Tibial nerve (tissue), 3 donors: Measurements from ENCODE around the gene GABPB1.
"Not testable (repeated sequence)": the region's sequence is repeated elsewhere in the genome, so short reads cannot be mapped to it uniquely, and the experiment has no call there.

ENCODE experiments used
- CTCF ChIP-seq, 5 experiments: fragments of 200-600 bp in 3 of 5; fragments of 450-650 bp in 2 of 5; sonication (generic) in 3 of 5; IDR thresholded peaks; one replicate each; pipeline ENCODE4 v1.5.1; 2016 to 2019; ENCODE audit warnings: antibody characterized with exemption in 5 of 5, mild to moderate bottlenecking in 3 of 5, moderate library complexity in 2 of 5
- POLR2A ChIP-seq, 2 donors: fragments of 450-650 bp; IDR thresholded peaks; one replicate each; pipeline ENCODE4 v1.6.1; 2017; ENCODE audit warnings: antibody characterized with exemption in 2 of 2, mild to moderate bottlenecking in 2 of 2, moderate library complexity in 2 of 2

GRCh38 chr15:50382408-50382807, 27.4 kb upstream of the GABPB1 start:
- TF ChIP-seq POLR2A, CTCF (IDR thresholded peaks at IDR 0.05): not testable (repeated sequence)
